DND-41 (cell line): ENCODE measurements around the gene ORAI2.
"Not testable (repeated sequence)": the region's sequence is repeated elsewhere in the genome, so short reads cannot be mapped to it uniquely, and the experiment has no call there.

Source experiments
- CTCF ChIP-seq: IDR thresholded peaks from 2 replicates; pipeline ENCODE4 v1.5.1; 2012; ENCODE audit warnings: borderline replicate concordance, low read length, moderate library complexity, mild to moderate bottlenecking; ENCODE audit not compliant: poor library complexity, severe bottlenecking; ENCODE audit errors: extremely low read depth
- EZH2 ChIP-seq: IDR thresholded peaks from 3 replicates; pipeline ENCODE4 v1.6.1; 2012; ENCODE audit warnings: borderline replicate concordance, low read depth, mild to moderate bottlenecking, moderate library complexity, low read length, inconsistent platforms; ENCODE audit not compliant: severe bottlenecking

GRCh38 chr7:102484317-102484716 lies 50.9 kb downstream of the ORAI2 start:
- TF ChIP-seq CTCF, EZH2: not testable (repeated sequence)
